H1 (cell line): ENCODE data around the gene LIN37. TPM values are rescaled to one million over a fixed set of nuclear protein-coding genes. Genes with fewer than 3 reads are reported as not detected.

Source experiments
- BCL11A ChIP-seq, 2 experiments: IDR thresholded peaks; one replicate each; pipeline ENCODE4 v1.6.1; 2011; ENCODE audit warnings: low read depth in 2 of 2, low read length in 2 of 2, mild to moderate bottlenecking in 2 of 2
- CEBPB ChIP-seq: IDR thresholded peaks from 2 replicates; pipeline ENCODE4 v1.6.1; 2012; ENCODE audit warnings: low read depth, low read length
- CREB1 ChIP-seq: IDR thresholded peaks from 2 replicates; pipeline ENCODE4 v1.6.1; 2012; ENCODE audit warnings: inconsistent platforms
- FOSL1 ChIP-seq: IDR thresholded peaks from 2 replicates; pipeline ENCODE4 v1.6.1; 2011; ENCODE audit warnings: mild to moderate bottlenecking, low read depth, low read length, moderate library complexity; ENCODE audit not compliant: insufficient read depth
- GABPA ChIP-seq: IDR thresholded peaks from 2 replicates; pipeline ENCODE4 v1.6.1; 2011; ENCODE audit warnings: mild to moderate bottlenecking, low read length, moderate library complexity, borderline replicate concordance; ENCODE audit not compliant: insufficient read depth
- HDAC6 ChIP-seq: IDR thresholded peaks from one replicate; pipeline ENCODE4 v1.7.1; 2012; ENCODE audit warnings: low read depth, mild to moderate bottlenecking, inconsistent platforms, low read length, moderate library complexity
- JUN ChIP-seq: IDR thresholded peaks from 2 replicates; pipeline ENCODE4 v1.6.1; 2011; ENCODE audit warnings: low read depth, mild to moderate bottlenecking, improper control_type of control experiment, low read length
- JUND ChIP-seq: IDR thresholded peaks from 2 replicates; pipeline ENCODE4 v1.6.1; 2011; ENCODE audit warnings: mild to moderate bottlenecking, improper control_type of control experiment, low read length
- KDM4A ChIP-seq: IDR thresholded peaks from one replicate; pipeline ENCODE4 v1.7.1; 2012; ENCODE audit warnings: low read depth, mild to moderate bottlenecking, moderate library complexity, low read length, inconsistent platforms; ENCODE audit not compliant: severe bottlenecking
- MAFK ChIP-seq: IDR thresholded peaks from 2 replicates; pipeline ENCODE4 v1.6.1; 2012; ENCODE audit warnings: low read depth, mild to moderate bottlenecking, improper control_type of control experiment, low read length
- PHF8 ChIP-seq: fragments of 200-600 bp; sonication (generic); conservative IDR thresholded peaks from 2 replicates; pipeline ENCODE4 v1.7.1; 2012; ENCODE audit warnings: low read depth, mild to moderate bottlenecking, inconsistent platforms, low read length, moderate library complexity
- POLR2A ChIP-seq, 2 experiments: IDR thresholded peaks; 1 replicate in 1 of 2; 2 replicates in 1 of 2; pipeline ENCODE4 v1.6.1; 2011; ENCODE audit warnings: low read depth in 2 of 2, low read length in 2 of 2, mild to moderate bottlenecking in 2 of 2; ENCODE audit errors: control extremely low read depth in 1 of 2
- POU5F1 ChIP-seq: IDR thresholded peaks from 2 replicates; pipeline ENCODE4 v1.6.1; 2011; ENCODE audit warnings: low read depth, mild to moderate bottlenecking, low read length, moderate library complexity
- RAD21 ChIP-seq, 2 experiments: IDR thresholded peaks in 1 of 2; conservative IDR thresholded peaks in 1 of 2; 2 replicates each; pipeline ENCODE4 v1.6.1; 2011; ENCODE audit warnings: low read depth in 2 of 2, low read length in 2 of 2, improper control_type of control experiment in 1 of 2, inconsistent platforms in 1 of 2, mild to moderate bottlenecking in 1 of 2, moderate library complexity in 1 of 2
- RFX5 ChIP-seq: IDR thresholded peaks from 2 replicates; pipeline ENCODE4 v1.6.1; 2011; ENCODE audit warnings: low read depth, low read length, improper control_type of control experiment, borderline replicate concordance
- SIRT6 ChIP-seq: IDR thresholded peaks from one replicate; pipeline ENCODE4 v1.7.1; 2012; ENCODE audit warnings: low read length, inconsistent platforms
- TAF7 ChIP-seq: optimal IDR thresholded peaks from 2 replicates; pipeline ENCODE3; 2011; ENCODE audit warnings: low read depth, mild to moderate bottlenecking, inconsistent platforms, low read length, moderate library complexity, borderline replicate concordance
- TBP ChIP-seq: IDR thresholded peaks from 2 replicates; pipeline ENCODE4 v1.6.1; 2011; ENCODE audit warnings: low read depth, low read length, improper control_type of control experiment
- polyA plus RNA-seq, 7 experiments: library from polyadenylated mRNA; depleted of rRNA in 3 of 7; stranded (reverse) in 5 of 7; unstranded in 2 of 7; fragments of >200 nt in 5 of 7; fragments of 200-250 nt in 2 of 7; gene quantifications; 1 replicate in 5 of 7; 2 replicates in 1 of 7; 4 replicates in 1 of 7; pipeline versions ENCODE4 v1.2.1 to v1.2.3, GENCODE V29; 2011 to 2013; ENCODE audit warnings: missing spikeins in 2 of 7, mixed read lengths in 2 of 7
- total RNA-seq: library from RNA; stranded (reverse); fragmentation: NEBNext Ultra II Directional; extraction: Animal tissue kit (Norgen Biotek cat#: 25700); gene quantifications from 2 replicates; pipeline ENCODE4 v1.2.1, GENCODE V29; 2021
- TF ChIP-seq, protein P1 (sequence below): IDR thresholded peaks from 2 replicates; pipeline ENCODE4 v1.6.1; 2012; ENCODE audit warnings: inconsistent platforms

The LIN37 gene
- total and polyA plus RNA-seq, 2 of the 8 experiments (the other 6 are each of a cell fraction or from before 2014, with no cell fraction given), result 3.8 to 9.8 TPM

DNA sequence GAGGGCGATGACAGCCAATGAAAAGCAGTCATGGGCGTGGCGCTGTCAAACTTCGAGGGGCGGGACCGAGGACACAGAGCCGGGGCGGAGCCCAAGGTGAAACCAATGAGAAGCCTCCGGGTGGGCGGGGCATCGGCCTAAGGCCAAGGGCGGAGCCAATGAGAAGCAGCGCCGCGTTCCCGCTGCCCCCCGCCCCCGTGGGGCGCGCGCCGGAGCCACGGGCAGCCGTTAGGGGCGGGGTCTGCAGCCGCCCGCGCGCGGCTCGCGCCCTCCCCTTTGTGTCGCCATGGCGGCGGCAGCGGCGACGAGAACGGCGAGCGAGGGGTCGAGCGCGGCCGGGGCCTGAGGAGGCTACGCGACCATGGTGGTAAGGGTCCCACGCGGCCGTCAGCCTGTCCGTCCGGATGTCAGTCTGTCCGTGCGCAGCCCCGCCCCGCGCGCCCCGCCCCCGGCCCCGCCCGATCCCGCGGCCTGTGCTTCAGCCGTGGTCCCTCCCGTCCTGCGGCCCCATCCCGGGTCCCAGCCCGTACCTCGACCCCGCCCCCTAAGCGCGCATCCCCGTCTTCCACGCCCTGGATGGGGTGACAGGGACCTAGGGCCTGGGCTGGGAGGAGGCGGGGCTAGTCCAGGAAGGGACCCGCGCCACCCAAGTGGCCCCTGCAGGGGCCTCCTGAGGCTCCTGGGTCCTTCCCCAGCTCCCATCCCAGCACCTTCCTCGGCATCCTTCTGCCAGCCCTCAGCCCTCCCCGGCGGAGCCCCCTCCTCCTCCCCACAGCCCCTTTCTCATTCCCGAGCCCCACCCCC, 27.1 kb downstream of the LIN37 start, which contains the start of gene ARHGAP33 (continued):
- TF ChIP-seq MAFK, result no peak
- no peak for TF ChIP-seq JUND
- no peak for TF ChIP-seq CREB1
- TF ChIP-seq BCL11A (IDR thresholded peaks at IDR 0.05; ENCODE audit: low read depth in 2 of 2, low read length in 2 of 2), result no peak
- no peak for TF ChIP-seq RFX5
- no peak for TF ChIP-seq POU5F1
- TF ChIP-seq, protein P1, sequence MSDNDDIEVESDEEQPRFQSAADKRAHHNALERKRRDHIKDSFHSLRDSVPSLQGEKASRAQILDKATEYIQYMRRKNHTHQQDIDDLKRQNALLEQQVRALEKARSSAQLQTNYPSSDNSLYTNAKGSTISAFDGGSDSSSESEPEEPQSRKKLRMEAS, result peak; percentile 39; the same call in 1 of the 2 replicates
- no peak for TF ChIP-seq PHF8
- no peak for TF ChIP-seq CEBPB
- TF ChIP-seq JUN, result no peak
- TF ChIP-seq FOSL1, result no peak
- TF ChIP-seq GABPA, result no peak
- peak; percentile 84 for TF ChIP-seq KDM4A
- TF ChIP-seq TBP, result no peak
- no peak for TF ChIP-seq TAF7
- no peak for TF ChIP-seq HDAC6
- no peak for TF ChIP-seq POLR2A (IDR thresholded peaks at IDR 0.05; ENCODE audit: control extremely low read depth in 1 of 2, low read depth in 2 of 2, low read length in 2 of 2)
- TF ChIP-seq SIRT6, result no peak
- TF ChIP-seq RAD21 (IDR thresholded peaks at IDR 0.05 in 1 of 2, conservative IDR thresholded peaks at IDR 0.05 in 1 of 2; ENCODE audit: low read depth in 2 of 2, low read length in 2 of 2), result no peak
